H1 (cell line): ENCODE data around the gene UBE2A. TPM values are rescaled to one million over a fixed set of nuclear protein-coding genes. Genes with fewer than 3 reads are reported as not detected.

ENCODE experiments used
- CTCF ChIA-PET: fragments of 300-600 bp; sonication (Branson Sonifier 250); formaldehyde crosslinking; loops from one replicate; lab custom pipeline; 2021; ENCODE audit not compliant: partially characterized antibody; lab: Charles Lee
- POLR2A ChIA-PET: fragments of 300-600 bp; sonication (Branson Sonifier 250); formaldehyde crosslinking; loops from one replicate; lab custom pipeline; 2021; ENCODE audit warnings: inconsistent platforms; ENCODE audit not compliant: partially characterized antibody; lab: Charles Lee
- DNase-seq, 2 experiments: peaks; one replicate each; pipeline versions ENCODE4 v3.0.0 to v3.0.0-alpha.2; 2010 to 2022; ENCODE audit warnings: low spot score in 2 of 2, low read depth in 1 of 2, mixed read lengths in 1 of 2
- FAIRE-seq: peaks from 2 replicates; lab custom pipeline; 2011; peaks lifted over from hg19 to GRCh38; lab: Jason Lieb, UNC
- H2AFZ ChIP-seq: 2 replicates; pipeline ENCODE4 v1.8.1; 2012; ENCODE audit warnings: low read length, inconsistent platforms
- H2AK5ac ChIP-seq: 2 replicates; pipeline ENCODE4 v1.6.1; 2013; ENCODE audit warnings: low read depth, low read length
- H2BK120ac ChIP-seq: replicated peaks from 2 replicates; pipeline ENCODE3; 2013; ENCODE audit warnings: low read depth, low read length, inconsistent platforms
- H2BK12ac ChIP-seq: 2 replicates; pipeline ENCODE4 v1.6.1; 2013; ENCODE audit warnings: low read depth, low read length
- H2BK15ac ChIP-seq: 2 replicates; pipeline ENCODE4 v1.6.1; 2013; ENCODE audit warnings: low read length
- H2BK20ac ChIP-seq: 2 replicates; pipeline ENCODE4 v1.6.1; 2013; ENCODE audit warnings: low read length
- H2BK5ac ChIP-seq: 2 replicates; pipeline ENCODE4 v1.6.1; 2013; ENCODE audit warnings: low read depth, low read length
- H3K14ac ChIP-seq: 2 replicates; pipeline ENCODE4 v1.6.1; 2013; ENCODE audit warnings: inconsistent platforms; ENCODE audit not compliant: insufficient read length
- H3K18ac ChIP-seq: 2 replicates; pipeline ENCODE4 v1.6.1; 2013; ENCODE audit warnings: low read length; ENCODE audit errors: extremely low read depth
- H3K23ac ChIP-seq: 2 replicates; pipeline ENCODE4 v1.6.1; 2013; ENCODE audit warnings: inconsistent platforms; ENCODE audit not compliant: insufficient read length
- H3K23me2 ChIP-seq: 2 replicates; pipeline ENCODE4 v1.6.1; 2013; ENCODE audit warnings: low read depth, low read length
- H3K27ac ChIP-seq: 2 replicates; pipeline ENCODE4 v1.6.1; 2011; ENCODE audit warnings: low read depth, low read length, inconsistent platforms
- H3K27me3 ChIP-seq, 4 experiments: replicated peaks in 1 of 4; 1 replicate in 1 of 4; 2 replicates in 3 of 4; pipeline versions ENCODE4 v1.6.1 to v1.8.1; 2011 to 2013; ENCODE audit warnings: low read length in 3 of 4, mild to moderate bottlenecking in 3 of 4, inconsistent platforms in 2 of 4, mixed read lengths in 2 of 4, moderate library complexity in 1 of 4; ENCODE audit not compliant: control insufficient read depth in 3 of 4, insufficient read depth in 3 of 4; ENCODE audit errors: extremely low read depth in 1 of 4
- H3K36me3 ChIP-seq, 4 experiments: 2 replicates each; pipeline versions ENCODE4 v1.6.1 to v1.8.1; 2011 to 2013; ENCODE audit warnings: mild to moderate bottlenecking in 4 of 4, low read length in 3 of 4, moderate library complexity in 2 of 4, control low read depth in 1 of 4, inconsistent platforms in 1 of 4; ENCODE audit not compliant: insufficient read depth in 4 of 4, control insufficient read depth in 2 of 4
- H3K4ac ChIP-seq: replicated peaks from 2 replicates; pipeline ENCODE3; 2013; ENCODE audit warnings: low read length, low read depth, mixed read lengths, inconsistent platforms; ENCODE audit not compliant: insufficient read length
- H3K4me1 ChIP-seq, 4 experiments: replicated peaks in 1 of 4; 1 replicate in 1 of 4; 2 replicates in 3 of 4; pipeline versions ENCODE4 v1.6.1 to v1.8.1; 2011 to 2013; ENCODE audit warnings: low read length in 3 of 4, inconsistent platforms in 2 of 4, mixed read lengths in 1 of 4; ENCODE audit not compliant: insufficient read depth in 4 of 4, control insufficient read depth in 3 of 4
- H3K4me2 ChIP-seq, 2 experiments: 2 replicates each; pipeline versions ENCODE4 v1.6.1 to v1.8.1; 2011 to 2013; ENCODE audit warnings: low read depth in 2 of 2, low read length in 2 of 2, control low read depth in 1 of 2, inconsistent platforms in 1 of 2, mild to moderate bottlenecking in 1 of 2; ENCODE audit not compliant: insufficient read depth in 1 of 2
- H3K4me3 ChIP-seq, 4 experiments: fragments of 200-600, 300-600 bp in 1 of 4; sonication (generic), shearing (Covaris generic), sonication (Bioruptor Twin) in 1 of 4; 2 replicates each; pipeline versions ENCODE4 v1.5.1 to v1.8.1; 2011 to 2016; ENCODE audit warnings: low read length in 4 of 4, low read depth in 3 of 4, control low read depth in 2 of 4, inconsistent platforms in 2 of 4, mild to moderate bottlenecking in 2 of 4, mixed read lengths in 1 of 4, moderate library complexity in 1 of 4; ENCODE audit not compliant: insufficient read depth in 2 of 4; ENCODE audit errors: extremely low read depth in 1 of 4
- H3K56ac ChIP-seq: replicated peaks from 2 replicates; pipeline ENCODE3; 2013; ENCODE audit warnings: low read depth, mild to moderate bottlenecking, mixed read lengths, low read length, inconsistent platforms; ENCODE audit not compliant: insufficient read length
- H3K79me1 ChIP-seq: 2 replicates; pipeline ENCODE4 v1.6.1; 2013; ENCODE audit warnings: low read depth, low read length, control low read depth
- H3K79me2 ChIP-seq, 2 experiments: 2 replicates each; pipeline versions ENCODE4 v1.6.1 to v1.8.1; 2012 to 2013; ENCODE audit warnings: low read length in 2 of 2, mild to moderate bottlenecking in 2 of 2, inconsistent platforms in 1 of 2; ENCODE audit not compliant: insufficient read depth in 2 of 2, control insufficient read depth in 1 of 2
- H3K9ac ChIP-seq, 4 experiments: replicated peaks in 1 of 4; 1 replicate in 1 of 4; 2 replicates in 3 of 4; pipeline versions ENCODE4 v1.6.1 to v1.8.1; 2011 to 2013; ENCODE audit warnings: low read depth in 3 of 4, low read length in 3 of 4, control low read depth in 2 of 4, mild to moderate bottlenecking in 2 of 4, moderate library complexity in 2 of 4, inconsistent platforms in 1 of 4; ENCODE audit errors: extremely low read depth in 1 of 4
- H3K9me3 ChIP-seq, 2 experiments: 2 replicates each; pipeline versions ENCODE4 v1.6.1 to v1.8.1; 2012 to 2013; ENCODE audit warnings: mild to moderate bottlenecking in 2 of 2, moderate library complexity in 2 of 2, control low read depth in 1 of 2, inconsistent platforms in 1 of 2, low read depth in 1 of 2, low read length in 1 of 2, mixed read lengths in 1 of 2; ENCODE audit not compliant: insufficient read depth in 2 of 2
- H4K20me1 ChIP-seq, 2 experiments: replicated peaks in 1 of 2; 2 replicates each; pipeline versions ENCODE3 to v1.8.1; 2011 to 2013; ENCODE audit warnings: inconsistent platforms in 2 of 2, low read length in 2 of 2, mild to moderate bottlenecking in 1 of 2; ENCODE audit not compliant: insufficient read depth in 2 of 2, control insufficient read depth in 1 of 2
- H4K5ac ChIP-seq: 2 replicates; pipeline ENCODE4 v1.6.1; 2013; ENCODE audit warnings: low read length, low read depth, mixed read lengths, inconsistent platforms; ENCODE audit not compliant: insufficient read length
- H4K8ac ChIP-seq: 2 replicates; pipeline ENCODE4 v1.8.0; 2013; ENCODE audit warnings: mild to moderate bottlenecking, moderate library complexity, low read length, inconsistent platforms; ENCODE audit not compliant: insufficient read depth; ENCODE audit errors: extremely low read depth
- H4K91ac ChIP-seq: replicated peaks from 2 replicates; pipeline ENCODE3; 2013; ENCODE audit warnings: low read length, mixed read lengths, inconsistent platforms; ENCODE audit not compliant: insufficient read length
- ASH2L ChIP-seq: fragments of 200-600, 300-600 bp; sonication (generic); IDR thresholded peaks from one replicate; pipeline ENCODE4 v1.7.1; 2017; ENCODE audit warnings: low read length
- ATF3 ChIP-seq: IDR thresholded peaks from 2 replicates; pipeline ENCODE4 v1.6.1; 2011; ENCODE audit warnings: low read depth, mild to moderate bottlenecking, low read length; ENCODE audit not compliant: insufficient read depth
- CREB1 ChIP-seq: IDR thresholded peaks from 2 replicates; pipeline ENCODE4 v1.6.1; 2012; ENCODE audit warnings: inconsistent platforms
- MAFK ChIP-seq: IDR thresholded peaks from 2 replicates; pipeline ENCODE4 v1.6.1; 2012; ENCODE audit warnings: low read depth, mild to moderate bottlenecking, improper control_type of control experiment, low read length
- PHF8 ChIP-seq: fragments of 200-600 bp; sonication (generic); conservative IDR thresholded peaks from 2 replicates; pipeline ENCODE4 v1.7.1; 2012; ENCODE audit warnings: low read depth, mild to moderate bottlenecking, inconsistent platforms, low read length, moderate library complexity
- RBBP5 ChIP-seq: IDR thresholded peaks from 2 replicates; pipeline ENCODE4 v1.7.1; 2012; ENCODE audit warnings: low read depth, mild to moderate bottlenecking, inconsistent platforms, low read length, moderate library complexity, borderline replicate concordance
- RFX5 ChIP-seq: IDR thresholded peaks from 2 replicates; pipeline ENCODE4 v1.6.1; 2011; ENCODE audit warnings: low read depth, low read length, improper control_type of control experiment, borderline replicate concordance
- RXRA ChIP-seq: IDR thresholded peaks from 2 replicates; pipeline ENCODE4 v1.6.1; 2011; ENCODE audit warnings: low read depth, mild to moderate bottlenecking, low read length, moderate library complexity; ENCODE audit not compliant: insufficient read depth
- SUZ12 ChIP-seq: fragments of 200-600 bp; sonication (generic); IDR thresholded peaks from 2 replicates; pipeline ENCODE4 v1.6.1; 2012; ENCODE audit warnings: mild to moderate bottlenecking, inconsistent platforms, low read length, moderate library complexity, mixed read lengths
- TAF7 ChIP-seq: optimal IDR thresholded peaks from 2 replicates; pipeline ENCODE3; 2011; ENCODE audit warnings: low read depth, mild to moderate bottlenecking, inconsistent platforms, low read length, moderate library complexity, borderline replicate concordance
- WGBS, 2 experiments: shearing (Covaris generic) in 1 of 2; methylation state at CpG; one replicate each; pipeline versions ENCODE4 v1.1.6 to v1.1.7; 2013 to 2015; ENCODE audit warnings: low lambda C conversion rate in 2 of 2, mixed read lengths in 2 of 2, inconsistent platforms in 1 of 2, low coverage in 1 of 2, missing lambda C conversion rate in 1 of 2; ENCODE audit not compliant: insufficient replicate concordance in 2 of 2, insufficient coverage in 1 of 2, insufficient read length in 1 of 2; ENCODE audit errors: extremely low coverage in 1 of 2, missing lambda C conversion rate in 1 of 2; 5-methylcytosine and 5-hydroxymethylcytosine counted together
- polyA plus RNA-seq, 7 experiments: library from polyadenylated mRNA; depleted of rRNA in 3 of 7; stranded (reverse) in 5 of 7; unstranded in 2 of 7; fragments of >200 nt in 5 of 7; fragments of 200-250 nt in 2 of 7; gene quantifications; 1 replicate in 5 of 7; 2 replicates in 1 of 7; 4 replicates in 1 of 7; pipeline versions ENCODE4 v1.2.1 to v1.2.3, GENCODE V29; 2011 to 2013; ENCODE audit warnings: missing spikeins in 2 of 7, mixed read lengths in 2 of 7
- total RNA-seq: library from RNA; stranded (reverse); fragmentation: NEBNext Ultra II Directional; extraction: Animal tissue kit (Norgen Biotek cat#: 25700); gene quantifications from 2 replicates; pipeline ENCODE4 v1.2.1, GENCODE V29; 2021

Gene UBE2A
- total and polyA plus RNA-seq, 2 of the 8 experiments (the other 6 are each of a cell fraction or from before 2014, with no cell fraction given) = 24.8 to 43.9 TPM

- Histone ChIP-seq H2BK20ac (no peak overlapping the region), H2BK12ac (no peak overlapping the region), H3K79me1 (no peaks in the 10 kb centered on the region), H3K27me3 (no peaks in the 10 kb centered on the region), H3K36me3 (peaks cover 0 to 3% (median 0%) of the 10 kb centered on the region in 4 experiments; a peak in 1 of 8 replicates), H3K4me2 (no peak overlapping the region), H4K20me1 (no peaks in the 10 kb centered on the region), H3K23me2 (no peaks in the 10 kb centered on the region), H2BK120ac (no peak overlapping the region), H3K18ac (no peak overlapping the region), H4K91ac (no peak overlapping the region), H3K4me3 (no peak overlapping the region), H4K5ac (no peak overlapping the region), H2AFZ (no peak overlapping the region), H3K79me2 (no peaks in the 10 kb centered on the region), H2BK15ac (no peak overlapping the region), H3K27ac (no peak overlapping the region), H2AK5ac (no peak overlapping the region), H3K9ac (no peak overlapping the region), H3K14ac (no peak overlapping the region), H3K9me3 (no peaks in the 10 kb centered on the region), H3K56ac (no peak overlapping the region), H3K4me1 (no peaks in the 10 kb centered on the region), H2BK5ac (no peak overlapping the region), H3K4ac (no peak overlapping the region), H4K8ac (no peak overlapping the region), H3K23ac (no peak overlapping the region)
- WGBS, 2 experiments = no CpG with 5 or more reads among the region's 2 CpGs
- ChIA-PET POLR2A (no interaction called here), CTCF (interaction anchor here (0.7 to 1.4 kb wide), 2 partner anchors 12 to 16 kb away, joined by 3 to 6 read pairs; no protein-coding TSS in a partner anchor)
- no peak for DNase-seq
- TF ChIP-seq RFX5 (no peak), RXRA (no peak), RBBP5 (no peak), PHF8 (no peak), TAF7 (no peak), SUZ12 (no peak), ATF3 (no peak), ASH2L (no peak), CREB1 (no peak), MAFK (no peak)
- FAIRE-seq = no peak
Measured at GRCh38 chrX:119625843-119626242, 51.5 kb downstream of the UBE2A start.
